Measurements from ENCODE around the gene NIN.

Gene NIN

DNA sequence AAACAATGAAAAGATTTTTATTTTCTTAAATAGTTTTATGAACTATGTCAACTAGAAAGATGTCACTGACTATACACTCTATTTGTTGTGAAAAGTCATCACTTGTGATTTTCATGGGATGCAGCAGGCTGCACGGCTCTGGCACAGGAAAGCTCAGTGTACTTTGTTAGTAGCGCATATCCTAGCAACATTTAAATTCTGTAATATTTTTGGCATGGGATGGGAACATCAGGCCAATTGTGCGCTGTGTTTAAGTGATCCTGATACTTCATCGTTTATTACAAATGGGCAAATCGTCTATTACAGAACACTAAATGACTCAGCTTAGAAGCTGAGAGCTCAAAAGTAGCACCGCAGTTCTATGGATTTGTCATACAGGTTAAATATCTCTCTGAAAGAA is 102.1 kb downstream of the NIN start:
- H3K27me3 ChIP-seq: no peaks in the 10 kb centered on the region
- no peak overlapping the region for H3K4me3 ChIP-seq
- DNase-seq: no peak
- no peaks in the 10 kb centered on the region for H3K4me1 ChIP-seq
- TF ChIP-seq, protein P1, sequence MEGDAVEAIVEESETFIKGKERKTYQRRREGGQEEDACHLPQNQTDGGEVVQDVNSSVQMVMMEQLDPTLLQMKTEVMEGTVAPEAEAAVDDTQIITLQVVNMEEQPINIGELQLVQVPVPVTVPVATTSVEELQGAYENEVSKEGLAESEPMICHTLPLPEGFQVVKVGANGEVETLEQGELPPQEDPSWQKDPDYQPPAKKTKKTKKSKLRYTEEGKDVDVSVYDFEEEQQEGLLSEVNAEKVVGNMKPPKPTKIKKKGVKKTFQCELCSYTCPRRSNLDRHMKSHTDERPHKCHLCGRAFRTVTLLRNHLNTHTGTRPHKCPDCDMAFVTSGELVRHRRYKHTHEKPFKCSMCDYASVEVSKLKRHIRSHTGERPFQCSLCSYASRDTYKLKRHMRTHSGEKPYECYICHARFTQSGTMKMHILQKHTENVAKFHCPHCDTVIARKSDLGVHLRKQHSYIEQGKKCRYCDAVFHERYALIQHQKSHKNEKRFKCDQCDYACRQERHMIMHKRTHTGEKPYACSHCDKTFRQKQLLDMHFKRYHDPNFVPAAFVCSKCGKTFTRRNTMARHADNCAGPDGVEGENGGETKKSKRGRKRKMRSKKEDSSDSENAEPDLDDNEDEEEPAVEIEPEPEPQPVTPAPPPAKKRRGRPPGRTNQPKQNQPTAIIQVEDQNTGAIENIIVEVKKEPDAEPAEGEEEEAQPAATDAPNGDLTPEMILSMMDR (IDR thresholded peaks at IDR 0.05): no peak
- H3K9me3 ChIP-seq: no peaks in the 10 kb centered on the region
- H3K27ac ChIP-seq: no peak overlapping the region
- peaks cover 56 to 81% (median 77%) of the 10 kb centered on the region in 3 donors for H3K36me3 ChIP-seq
- intact Hi-C loops (cut with DNase I; ENCODE audit: low total_unique reads): no loop called here

DNA sequence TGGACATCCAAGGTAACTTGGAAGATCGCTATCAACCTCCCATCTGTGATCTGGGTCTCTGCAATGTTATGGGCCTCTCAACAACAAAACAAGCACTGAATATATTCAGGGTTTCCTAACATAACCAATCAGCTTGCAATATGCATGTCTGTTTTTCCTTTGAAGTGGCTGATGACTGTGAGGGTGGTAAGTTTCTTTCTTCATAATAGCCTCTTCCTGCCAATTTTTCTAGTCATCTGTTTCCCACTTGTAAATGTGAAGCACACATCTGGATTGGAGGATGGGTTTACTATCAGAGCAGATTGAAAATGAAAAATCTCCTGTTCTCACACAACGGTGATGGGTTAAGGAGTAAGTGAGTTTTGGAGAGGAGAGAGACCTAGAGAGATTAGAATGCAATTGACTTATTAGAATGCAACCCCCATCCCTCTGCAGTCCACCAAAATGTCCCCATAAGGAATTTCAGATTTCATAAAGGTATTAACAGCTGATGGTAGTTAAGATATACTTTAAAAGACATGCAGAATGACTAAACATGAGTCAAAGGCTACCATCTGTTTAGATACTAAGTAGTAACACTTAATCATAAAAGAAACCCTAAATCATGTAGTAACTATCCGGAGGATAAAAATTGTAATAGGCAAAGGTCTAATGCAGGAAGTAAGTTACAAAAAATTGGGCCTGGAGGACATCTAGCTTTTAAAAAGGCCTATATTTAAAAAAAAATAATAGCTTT is 104.4 kb downstream of the NIN start:
- H3K9me3 ChIP-seq: no peaks in the 10 kb centered on the region
- H3K4me1 ChIP-seq: no peaks in the 10 kb centered on the region
- DNase-seq: no peak
- no peak overlapping the region for H3K4me3 ChIP-seq
- H3K36me3 ChIP-seq: peaks cover 67 to 87% (median 81%) of the 10 kb centered on the region in 3 donors
- H3K27me3 ChIP-seq: no peaks in the 10 kb centered on the region
- TF ChIP-seq, protein P1 (IDR thresholded peaks at IDR 0.05): no peak
- H3K27ac ChIP-seq: no peak overlapping the region
- intact Hi-C loops (cut with DNase I; ENCODE audit: low total_unique reads): no loop called here

DNA sequence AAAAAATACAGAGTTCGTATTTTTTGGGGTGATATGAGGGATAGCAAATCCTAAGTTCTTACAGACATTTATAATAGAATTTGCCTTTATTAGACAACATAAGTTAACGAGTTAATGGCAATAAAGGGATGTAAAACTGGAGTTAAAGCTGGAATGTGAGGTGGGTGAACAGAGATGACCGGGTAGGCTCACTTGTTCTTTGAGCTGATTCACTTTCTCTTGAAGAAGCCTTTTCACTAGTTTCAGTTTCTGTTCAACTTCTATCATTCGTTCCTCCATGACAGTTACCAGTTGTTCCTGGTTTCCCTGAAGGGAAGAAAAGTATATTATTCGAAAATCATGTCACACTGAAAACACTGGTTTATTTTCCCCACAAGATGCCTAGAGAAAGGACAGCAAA is 105.2 kb downstream of the NIN start:
- peaks cover 62 to 84% (median 79%) of the 10 kb centered on the region in 3 donors for H3K36me3 ChIP-seq
- intact Hi-C loops (cut with DNase I; ENCODE audit: low total_unique reads): no loop called here
- TF ChIP-seq, protein P1 (IDR thresholded peaks at IDR 0.05): no peak
- no peaks in the 10 kb centered on the region for H3K27me3 ChIP-seq
- H3K4me3 ChIP-seq: no peak overlapping the region
- no peak overlapping the region for H3K27ac ChIP-seq
- no peaks in the 10 kb centered on the region for H3K4me1 ChIP-seq
- DNase-seq: no peak
- no peaks in the 10 kb centered on the region for H3K9me3 ChIP-seq

DNA sequence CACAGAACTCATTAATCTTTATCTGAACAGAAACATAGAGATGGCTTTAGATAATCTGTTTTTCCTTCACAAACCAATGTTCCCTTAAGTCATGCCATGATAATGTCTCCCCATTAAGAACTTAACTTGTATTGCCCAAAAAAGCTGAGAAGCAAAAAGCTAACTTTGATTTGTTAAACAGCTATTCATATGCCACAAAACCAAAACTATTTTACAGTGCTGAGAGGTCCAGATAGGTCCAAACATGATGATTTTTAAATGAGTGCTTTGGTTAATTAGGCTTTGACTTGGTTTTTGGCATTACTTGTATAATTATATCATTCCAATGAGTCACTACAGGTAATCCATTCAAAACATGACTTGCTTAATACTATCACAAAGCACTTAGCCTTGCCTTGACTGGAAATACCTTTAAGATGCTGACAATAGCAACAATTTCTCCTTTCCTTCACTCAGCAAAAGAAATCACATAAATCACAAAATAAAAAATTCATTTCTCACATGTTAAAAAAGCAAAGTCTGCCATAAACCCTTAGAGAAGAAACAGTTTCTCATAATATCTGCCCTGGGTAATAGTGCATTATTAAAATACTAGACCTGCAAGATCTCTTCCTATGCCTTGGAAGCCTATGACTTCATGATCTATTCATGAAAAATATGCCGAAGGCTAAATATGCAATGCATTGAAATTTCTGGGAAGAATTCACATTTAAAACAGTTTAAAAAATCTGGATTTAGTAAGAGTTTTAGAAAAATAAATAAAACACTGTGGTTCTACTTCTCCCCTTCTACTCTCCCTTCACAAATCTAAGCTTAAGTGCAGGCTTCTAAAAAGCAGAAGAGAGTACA is 110.8 kb downstream of the NIN start:
- intact Hi-C loops (cut with DNase I; ENCODE audit: low total_unique reads): loop anchor here (5.0 kb wide), 1 partner anchor 103 kb away; no protein-coding TSS in a partner anchor
- H3K27me3 ChIP-seq: no peaks in the 10 kb centered on the region
- peaks cover 26 to 34% (median 30%) of the 10 kb centered on the region in 3 donors for H3K36me3 ChIP-seq
- no peaks in the 10 kb centered on the region for H3K4me1 ChIP-seq
- H3K4me3 ChIP-seq: no peak overlapping the region
- H3K9me3 ChIP-seq: no peaks in the 10 kb centered on the region
- H3K27ac ChIP-seq: no peak overlapping the region
- no peak for DNase-seq
- TF ChIP-seq, protein P1 (IDR thresholded peaks at IDR 0.05): no peak

DNA sequence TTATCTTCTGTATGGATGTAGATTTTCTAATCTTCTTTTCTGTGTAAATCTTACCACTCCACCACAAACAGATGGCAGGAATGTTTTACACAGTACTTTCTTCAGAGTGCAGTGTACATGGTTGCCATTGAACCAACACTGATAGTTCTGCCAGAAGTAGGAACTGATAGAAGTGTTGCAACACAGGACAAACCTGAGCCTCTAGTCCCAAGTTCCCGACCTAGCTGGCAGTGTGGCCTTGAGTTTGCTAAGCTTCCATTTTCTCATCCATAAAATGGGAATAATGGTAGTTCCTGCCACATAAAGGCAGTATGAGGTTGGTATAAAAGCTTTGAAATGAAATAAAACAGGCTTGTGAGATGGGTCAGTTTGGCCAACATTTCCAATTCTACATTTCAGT is 112.0 kb downstream of the NIN start:
- no peaks in the 10 kb centered on the region for H3K9me3 ChIP-seq
- no peaks in the 10 kb centered on the region for H3K27me3 ChIP-seq
- no peaks in the 10 kb centered on the region for H3K4me1 ChIP-seq
- peaks cover 14 to 23% (median 20%) of the 10 kb centered on the region in 3 donors for H3K36me3 ChIP-seq
- H3K4me3 ChIP-seq: no peak overlapping the region
- intact Hi-C loops (cut with DNase I; ENCODE audit: low total_unique reads): loop anchor here (5.0 kb wide), 1 partner anchor 102 kb away; no protein-coding TSS in a partner anchor
- no peak overlapping the region for H3K27ac ChIP-seq
- TF ChIP-seq, protein P1 (IDR thresholded peaks at IDR 0.05): no peak
- DNase-seq: no peak

All from tibial artery (tissue), 4 donors.